ENCODE results near the gene G6PC3.
A peak's percentile ranks its signal among the peaks of the same experiment; 100 is the strongest.

The G6PC3 gene

DNA sequence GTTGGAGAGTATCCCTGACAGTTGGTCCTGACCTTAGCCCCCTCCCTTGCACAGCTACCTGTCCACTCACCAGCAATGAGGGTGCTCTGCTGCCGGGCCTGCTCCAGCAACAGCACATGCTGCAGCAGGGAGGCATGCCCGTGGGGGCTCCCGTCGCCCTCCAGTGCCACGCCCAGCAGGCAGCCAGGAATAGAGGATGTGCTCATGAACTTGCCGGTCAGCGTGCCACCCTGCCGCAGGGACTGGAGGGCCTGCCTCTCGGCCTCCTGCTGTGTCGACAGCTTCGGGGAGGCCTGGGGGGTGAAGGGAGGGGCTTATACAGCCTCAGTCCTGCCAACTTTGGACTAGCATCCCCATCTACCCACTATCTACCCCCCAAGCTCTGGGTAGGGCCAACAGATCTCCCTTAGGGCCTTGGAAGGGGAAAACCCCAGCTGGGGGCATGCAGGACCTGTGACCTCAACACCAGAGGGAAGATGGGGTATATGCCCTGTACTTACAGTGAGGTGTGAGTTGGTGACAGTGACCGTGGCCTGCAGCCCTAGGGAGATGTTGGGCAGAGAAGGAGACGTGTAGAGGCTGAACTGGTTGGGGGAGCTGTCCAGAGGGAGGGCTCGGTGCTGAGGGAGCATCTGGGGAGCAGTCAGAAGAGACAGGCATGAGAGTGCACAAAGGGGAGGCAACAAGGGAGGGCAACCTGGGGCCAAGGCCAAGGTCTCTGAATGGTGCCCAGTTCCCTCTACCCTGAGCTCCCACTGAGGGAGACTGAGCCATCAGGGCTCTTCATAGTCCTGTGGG, 20.9 kb downstream of the G6PC3 start:
- no peak overlapping the region for H3K4me3 ChIP-seq (ENCODE audit: low read depth, low read length)
- no peak for DNase-seq (ENCODE audit: low read depth)
- no peak for TF ChIP-seq CTCF (conservative IDR thresholded peaks at IDR 0.05; ENCODE audit: low read depth, low read length)

DNA sequence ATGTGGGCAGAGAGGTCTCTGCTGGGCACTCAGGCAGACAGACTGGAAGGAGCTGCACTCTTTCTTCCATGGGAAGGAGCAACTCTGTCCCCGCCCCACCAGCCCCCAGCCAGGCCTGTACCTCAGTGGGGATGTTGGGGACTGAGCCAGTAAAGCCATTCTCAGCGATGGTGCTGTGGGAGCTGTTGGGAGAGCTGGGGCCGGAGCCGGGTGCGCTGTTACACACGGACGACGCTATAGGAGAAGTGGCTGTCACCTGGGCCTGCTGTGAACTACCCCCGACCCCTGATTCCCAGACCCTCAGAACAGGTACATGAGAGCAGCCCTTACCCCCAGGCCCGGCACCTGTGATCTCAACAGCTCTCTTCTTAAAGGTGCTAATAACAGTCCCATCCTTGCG, 21.5 kb downstream of the G6PC3 start:
- no peak for DNase-seq (ENCODE audit: low read depth)
- no peak overlapping the region for H3K4me3 ChIP-seq (ENCODE audit: low read depth, low read length)
- TF ChIP-seq CTCF (conservative IDR thresholded peaks at IDR 0.05; ENCODE audit: low read depth, low read length), result no peak

- no peak overlapping the region for H3K4me3 ChIP-seq (ENCODE audit: low read depth, low read length)
- no peak for TF ChIP-seq CTCF (conservative IDR thresholded peaks at IDR 0.05; ENCODE audit: low read depth, low read length)
- no peak for DNase-seq (ENCODE audit: low read depth)
Observed at GRCh38 chr17:44093231-44093900, 22.8 kb downstream of the G6PC3 start.

GRCh38 chr17:44094701-44095387, 24.3 kb downstream of the G6PC3 start:
- TF ChIP-seq CTCF (conservative IDR thresholded peaks at IDR 0.05; ENCODE audit: low read depth, low read length), result no peak
- no peak overlapping the region for H3K4me3 ChIP-seq (ENCODE audit: low read depth, low read length)
- DNase-seq (ENCODE audit: low read depth), result no peak

GRCh38 chr17:44095388-44095646, 24.8 kb downstream of the G6PC3 start:
- no peak for DNase-seq (ENCODE audit: low read depth)
- TF ChIP-seq CTCF (conservative IDR thresholded peaks at IDR 0.05; ENCODE audit: low read depth, low read length), result no peak
- H3K4me3 ChIP-seq (ENCODE audit: low read depth, low read length), result no peak overlapping the region

DNA sequence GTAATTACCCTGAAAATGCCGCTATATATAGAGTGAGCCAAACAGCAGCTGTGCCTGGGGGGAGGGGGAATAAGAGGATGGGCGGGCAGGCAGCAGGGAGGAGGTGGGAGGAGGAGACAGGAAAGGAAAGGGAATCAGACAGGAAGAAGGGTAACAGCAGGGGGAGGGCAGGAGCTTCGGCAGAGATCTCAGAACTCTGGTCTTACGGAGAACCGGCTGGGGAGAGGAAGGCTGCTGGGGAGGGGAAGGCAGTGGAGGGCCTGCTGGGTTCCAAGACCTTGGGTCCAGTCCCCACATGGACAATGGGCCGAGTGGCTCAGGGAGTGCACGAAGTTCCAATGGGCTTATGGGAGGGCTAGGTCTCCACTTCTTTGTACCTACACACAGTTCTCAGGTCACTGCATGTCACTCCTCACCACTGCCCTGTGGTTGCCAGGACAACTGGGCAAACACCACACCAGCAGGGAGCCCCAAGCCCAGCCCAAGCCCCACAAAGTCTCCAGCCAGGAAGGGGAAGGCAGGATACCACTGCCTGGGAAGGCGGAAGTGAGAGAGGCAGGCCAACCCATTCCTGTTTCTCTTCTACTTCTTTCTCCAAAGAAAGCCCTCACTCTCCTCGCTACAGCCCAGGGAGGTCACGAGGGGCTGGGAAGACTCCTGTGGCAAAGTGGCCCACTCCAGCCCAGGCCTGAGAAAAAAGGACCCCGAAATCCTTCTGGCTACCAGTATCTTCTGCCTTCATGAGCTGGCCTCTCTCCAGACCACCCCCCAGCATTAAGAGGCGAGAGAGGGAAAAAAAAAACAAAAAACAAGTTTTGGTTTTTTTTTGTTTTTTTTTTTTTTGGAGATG, 25.3 kb downstream of the G6PC3 start:
- peak; percentile 97 for DNase-seq (ENCODE audit: low read depth)
- TF ChIP-seq CTCF (conservative IDR thresholded peaks at IDR 0.05; ENCODE audit: low read depth, low read length), result peak; percentile 44
- peak overlapping the region; percentile 46 for H3K4me3 ChIP-seq (ENCODE audit: low read depth, low read length)

Data from choroid plexus epithelial cell (primary cell).